H1 (cell line): ENCODE measurements around the gene TTC33. TPM values are rescaled to one million over a fixed set of nuclear protein-coding genes. Genes with fewer than 3 reads are reported as not detected.
A peak's percentile ranks its signal among the peaks of the same experiment; 100 is the strongest.

Experiments
- CTCF ChIA-PET: fragments of 300-600 bp; sonication (Branson Sonifier 250); formaldehyde crosslinking; loops from one replicate; lab custom pipeline; 2021; ENCODE audit not compliant: partially characterized antibody; lab: Charles Lee
- POLR2A ChIA-PET: fragments of 300-600 bp; sonication (Branson Sonifier 250); formaldehyde crosslinking; loops from one replicate; lab custom pipeline; 2021; ENCODE audit warnings: inconsistent platforms; ENCODE audit not compliant: partially characterized antibody; lab: Charles Lee
- DNase-seq, 2 experiments: peaks; one replicate each; pipeline versions ENCODE4 v3.0.0 to v3.0.0-alpha.2; 2010 to 2022; ENCODE audit warnings: low spot score in 2 of 2, low read depth in 1 of 2, mixed read lengths in 1 of 2
- FAIRE-seq: peaks from 2 replicates; lab custom pipeline; 2011; peaks lifted over from hg19 to GRCh38; lab: Jason Lieb, UNC
- H2AFZ ChIP-seq: 2 replicates; pipeline ENCODE4 v1.8.1; 2012; ENCODE audit warnings: low read length, inconsistent platforms
- H2AK5ac ChIP-seq: 2 replicates; pipeline ENCODE4 v1.6.1; 2013; ENCODE audit warnings: low read depth, low read length
- H2BK120ac ChIP-seq: replicated peaks from 2 replicates; pipeline ENCODE3; 2013; ENCODE audit warnings: low read depth, low read length, inconsistent platforms
- H2BK12ac ChIP-seq: 2 replicates; pipeline ENCODE4 v1.6.1; 2013; ENCODE audit warnings: low read depth, low read length
- H2BK15ac ChIP-seq: 2 replicates; pipeline ENCODE4 v1.6.1; 2013; ENCODE audit warnings: low read length
- H2BK20ac ChIP-seq: 2 replicates; pipeline ENCODE4 v1.6.1; 2013; ENCODE audit warnings: low read length
- H2BK5ac ChIP-seq: 2 replicates; pipeline ENCODE4 v1.6.1; 2013; ENCODE audit warnings: low read depth, low read length
- H3K14ac ChIP-seq: 2 replicates; pipeline ENCODE4 v1.6.1; 2013; ENCODE audit warnings: inconsistent platforms; ENCODE audit not compliant: insufficient read length
- H3K18ac ChIP-seq: 2 replicates; pipeline ENCODE4 v1.6.1; 2013; ENCODE audit warnings: low read length; ENCODE audit errors: extremely low read depth
- H3K23ac ChIP-seq: 2 replicates; pipeline ENCODE4 v1.6.1; 2013; ENCODE audit warnings: inconsistent platforms; ENCODE audit not compliant: insufficient read length
- H3K23me2 ChIP-seq: 2 replicates; pipeline ENCODE4 v1.6.1; 2013; ENCODE audit warnings: low read depth, low read length
- H3K27ac ChIP-seq: 2 replicates; pipeline ENCODE4 v1.6.1; 2011; ENCODE audit warnings: low read depth, low read length, inconsistent platforms
- H3K27me3 ChIP-seq, 4 experiments: replicated peaks in 1 of 4; 1 replicate in 1 of 4; 2 replicates in 3 of 4; pipeline versions ENCODE4 v1.6.1 to v1.8.1; 2011 to 2013; ENCODE audit warnings: low read length in 3 of 4, mild to moderate bottlenecking in 3 of 4, inconsistent platforms in 2 of 4, mixed read lengths in 2 of 4, moderate library complexity in 1 of 4; ENCODE audit not compliant: control insufficient read depth in 3 of 4, insufficient read depth in 3 of 4; ENCODE audit errors: extremely low read depth in 1 of 4
- H3K36me3 ChIP-seq, 4 experiments: 2 replicates each; pipeline versions ENCODE4 v1.6.1 to v1.8.1; 2011 to 2013; ENCODE audit warnings: mild to moderate bottlenecking in 4 of 4, low read length in 3 of 4, moderate library complexity in 2 of 4, control low read depth in 1 of 4, inconsistent platforms in 1 of 4; ENCODE audit not compliant: insufficient read depth in 4 of 4, control insufficient read depth in 2 of 4
- H3K4ac ChIP-seq: replicated peaks from 2 replicates; pipeline ENCODE3; 2013; ENCODE audit warnings: low read length, low read depth, mixed read lengths, inconsistent platforms; ENCODE audit not compliant: insufficient read length
- H3K4me1 ChIP-seq, 4 experiments: replicated peaks in 1 of 4; 1 replicate in 1 of 4; 2 replicates in 3 of 4; pipeline versions ENCODE4 v1.6.1 to v1.8.1; 2011 to 2013; ENCODE audit warnings: low read length in 3 of 4, inconsistent platforms in 2 of 4, mixed read lengths in 1 of 4; ENCODE audit not compliant: insufficient read depth in 4 of 4, control insufficient read depth in 3 of 4
- H3K4me2 ChIP-seq, 2 experiments: 2 replicates each; pipeline versions ENCODE4 v1.6.1 to v1.8.1; 2011 to 2013; ENCODE audit warnings: low read depth in 2 of 2, low read length in 2 of 2, control low read depth in 1 of 2, inconsistent platforms in 1 of 2, mild to moderate bottlenecking in 1 of 2; ENCODE audit not compliant: insufficient read depth in 1 of 2
- H3K4me3 ChIP-seq, 4 experiments: fragments of 200-600, 300-600 bp in 1 of 4; sonication (generic), shearing (Covaris generic), sonication (Bioruptor Twin) in 1 of 4; 2 replicates each; pipeline versions ENCODE4 v1.5.1 to v1.8.1; 2011 to 2016; ENCODE audit warnings: low read length in 4 of 4, low read depth in 3 of 4, control low read depth in 2 of 4, inconsistent platforms in 2 of 4, mild to moderate bottlenecking in 2 of 4, mixed read lengths in 1 of 4, moderate library complexity in 1 of 4; ENCODE audit not compliant: insufficient read depth in 2 of 4; ENCODE audit errors: extremely low read depth in 1 of 4
- H3K56ac ChIP-seq: replicated peaks from 2 replicates; pipeline ENCODE3; 2013; ENCODE audit warnings: low read depth, mild to moderate bottlenecking, mixed read lengths, low read length, inconsistent platforms; ENCODE audit not compliant: insufficient read length
- H3K79me1 ChIP-seq: 2 replicates; pipeline ENCODE4 v1.6.1; 2013; ENCODE audit warnings: low read depth, low read length, control low read depth
- H3K79me2 ChIP-seq, 2 experiments: 2 replicates each; pipeline versions ENCODE4 v1.6.1 to v1.8.1; 2012 to 2013; ENCODE audit warnings: low read length in 2 of 2, mild to moderate bottlenecking in 2 of 2, inconsistent platforms in 1 of 2; ENCODE audit not compliant: insufficient read depth in 2 of 2, control insufficient read depth in 1 of 2
- H3K9ac ChIP-seq, 4 experiments: replicated peaks in 1 of 4; 1 replicate in 1 of 4; 2 replicates in 3 of 4; pipeline versions ENCODE4 v1.6.1 to v1.8.1; 2011 to 2013; ENCODE audit warnings: low read depth in 3 of 4, low read length in 3 of 4, control low read depth in 2 of 4, mild to moderate bottlenecking in 2 of 4, moderate library complexity in 2 of 4, inconsistent platforms in 1 of 4; ENCODE audit errors: extremely low read depth in 1 of 4
- H3K9me3 ChIP-seq, 2 experiments: 2 replicates each; pipeline versions ENCODE4 v1.6.1 to v1.8.1; 2012 to 2013; ENCODE audit warnings: mild to moderate bottlenecking in 2 of 2, moderate library complexity in 2 of 2, control low read depth in 1 of 2, inconsistent platforms in 1 of 2, low read depth in 1 of 2, low read length in 1 of 2, mixed read lengths in 1 of 2; ENCODE audit not compliant: insufficient read depth in 2 of 2
- H4K20me1 ChIP-seq, 2 experiments: replicated peaks in 1 of 2; 2 replicates each; pipeline versions ENCODE3 to v1.8.1; 2011 to 2013; ENCODE audit warnings: inconsistent platforms in 2 of 2, low read length in 2 of 2, mild to moderate bottlenecking in 1 of 2; ENCODE audit not compliant: insufficient read depth in 2 of 2, control insufficient read depth in 1 of 2
- H4K5ac ChIP-seq: 2 replicates; pipeline ENCODE4 v1.6.1; 2013; ENCODE audit warnings: low read length, low read depth, mixed read lengths, inconsistent platforms; ENCODE audit not compliant: insufficient read length
- H4K8ac ChIP-seq: 2 replicates; pipeline ENCODE4 v1.8.0; 2013; ENCODE audit warnings: mild to moderate bottlenecking, moderate library complexity, low read length, inconsistent platforms; ENCODE audit not compliant: insufficient read depth; ENCODE audit errors: extremely low read depth
- H4K91ac ChIP-seq: replicated peaks from 2 replicates; pipeline ENCODE3; 2013; ENCODE audit warnings: low read length, mixed read lengths, inconsistent platforms; ENCODE audit not compliant: insufficient read length
- RAD21 ChIP-seq, 2 experiments: IDR thresholded peaks in 1 of 2; conservative IDR thresholded peaks in 1 of 2; 2 replicates each; pipeline ENCODE4 v1.6.1; 2011; ENCODE audit warnings: low read depth in 2 of 2, low read length in 2 of 2, improper control_type of control experiment in 1 of 2, inconsistent platforms in 1 of 2, mild to moderate bottlenecking in 1 of 2, moderate library complexity in 1 of 2
- RXRA ChIP-seq: IDR thresholded peaks from 2 replicates; pipeline ENCODE4 v1.6.1; 2011; ENCODE audit warnings: low read depth, mild to moderate bottlenecking, low read length, moderate library complexity; ENCODE audit not compliant: insufficient read depth
- WGBS, 2 experiments: shearing (Covaris generic) in 1 of 2; methylation state at CpG; one replicate each; pipeline versions ENCODE4 v1.1.6 to v1.1.7; 2013 to 2015; ENCODE audit warnings: low lambda C conversion rate in 2 of 2, mixed read lengths in 2 of 2, inconsistent platforms in 1 of 2, low coverage in 1 of 2, missing lambda C conversion rate in 1 of 2; ENCODE audit not compliant: insufficient replicate concordance in 2 of 2, insufficient coverage in 1 of 2, insufficient read length in 1 of 2; ENCODE audit errors: extremely low coverage in 1 of 2, missing lambda C conversion rate in 1 of 2; 5-methylcytosine and 5-hydroxymethylcytosine counted together
- polyA plus RNA-seq, 7 experiments: library from polyadenylated mRNA; depleted of rRNA in 3 of 7; stranded (reverse) in 5 of 7; unstranded in 2 of 7; fragments of >200 nt in 5 of 7; fragments of 200-250 nt in 2 of 7; gene quantifications; 1 replicate in 5 of 7; 2 replicates in 1 of 7; 4 replicates in 1 of 7; pipeline versions ENCODE4 v1.2.1 to v1.2.3, GENCODE V29; 2011 to 2013; ENCODE audit warnings: missing spikeins in 2 of 7, mixed read lengths in 2 of 7
- total RNA-seq: library from RNA; stranded (reverse); fragmentation: NEBNext Ultra II Directional; extraction: Animal tissue kit (Norgen Biotek cat#: 25700); gene quantifications from 2 replicates; pipeline ENCODE4 v1.2.1, GENCODE V29; 2021

Gene TTC33
- total and polyA plus RNA-seq, 2 of the 8 experiments (the other 6 are each of a cell fraction or from before 2014, with no cell fraction given): 1.2 to 12.6 TPM

DNA sequence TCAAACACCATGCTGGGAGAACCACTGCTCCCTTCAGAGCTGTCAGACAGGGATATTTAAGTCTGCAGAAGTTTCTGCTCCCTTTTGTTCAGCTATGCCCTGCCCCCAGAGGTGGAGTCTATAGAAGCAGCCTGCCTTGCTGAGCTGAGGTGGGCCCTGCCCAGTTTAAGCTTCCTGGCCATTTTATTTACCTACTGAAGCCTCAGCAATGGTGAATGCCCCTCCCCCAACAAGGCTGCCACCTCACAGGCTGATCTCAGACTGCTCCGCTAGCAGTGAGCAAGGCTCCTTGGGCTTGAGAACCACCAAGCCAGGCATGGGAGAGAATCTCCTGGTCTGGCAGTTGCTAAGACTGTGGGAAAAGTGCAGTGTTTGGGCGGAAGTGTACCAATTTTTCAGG lies 281.5 kb downstream of the TTC33 start:
- Histone ChIP-seq H4K5ac (no peak overlapping the region), H3K4ac (no peak overlapping the region), H2BK5ac (0 out of 2 replicates have a peak overlapping the region, but pooled peaks have one; percentile 19), H4K8ac (no peak overlapping the region), H2BK120ac (no peak overlapping the region), H2BK12ac (no peak overlapping the region), H3K56ac (no peak overlapping the region), H3K9ac (no peak overlapping the region; a peak in 1 of 7 replicates), H2BK15ac (no peak overlapping the region), H3K27me3 (no peaks in the 10 kb centered on the region), H3K23me2 (no peaks in the 10 kb centered on the region), H2AK5ac (no peak overlapping the region), H3K79me1 (no peaks in the 10 kb centered on the region), H3K79me2 (no peaks in the 10 kb centered on the region), H3K36me3 (no peaks in the 10 kb centered on the region), H3K4me3 (no peak overlapping the region), H3K23ac (no peak overlapping the region), H3K18ac (0 out of 2 replicates have a peak overlapping the region, but pooled peaks have one; percentile 38), H3K9me3 (no peaks in the 10 kb centered on the region), H3K4me2 (no peak overlapping the region), H4K91ac (no peak overlapping the region), H3K27ac (peak overlapping the region; percentile 36; the same call in 1 of the 2 replicates), H4K20me1 (no peaks in the 10 kb centered on the region), H3K14ac (no peak overlapping the region), H2BK20ac (no peak overlapping the region), H3K4me1 (no peaks in the 10 kb centered on the region; a peak in 1 of 7 replicates), H2AFZ (peak overlapping the region; percentile 99)
- peak in 1 of 2 experiments; percentile 13 for DNase-seq
- TF ChIP-seq RXRA: no peak
- TF ChIP-seq RAD21 (IDR thresholded peaks at IDR 0.05 in 1 of 2, conservative IDR thresholded peaks at IDR 0.05 in 1 of 2; ENCODE audit: low read depth in 2 of 2, low read length in 2 of 2): 0 out of 4 replicates have a peak, but pooled peaks of 1 of the 2 experiments have one; percentile 11
- CTCF ChIA-PET: interaction anchor here (0.7 to 1.2 kb wide), 3 partner anchors 16 to 56 kb away, joined by 3 read pairs; no protein-coding TSS in a partner anchor
- 96% methylated on average over 2 of the region's 2 CpGs; no CpG with 5 or more reads in 1 of the 2 experiments for WGBS, 2 experiments
- POLR2A ChIA-PET: no interaction called here
- no peak for FAIRE-seq
